Measurements from ENCODE around the gene KIAA1328.

DNA sequence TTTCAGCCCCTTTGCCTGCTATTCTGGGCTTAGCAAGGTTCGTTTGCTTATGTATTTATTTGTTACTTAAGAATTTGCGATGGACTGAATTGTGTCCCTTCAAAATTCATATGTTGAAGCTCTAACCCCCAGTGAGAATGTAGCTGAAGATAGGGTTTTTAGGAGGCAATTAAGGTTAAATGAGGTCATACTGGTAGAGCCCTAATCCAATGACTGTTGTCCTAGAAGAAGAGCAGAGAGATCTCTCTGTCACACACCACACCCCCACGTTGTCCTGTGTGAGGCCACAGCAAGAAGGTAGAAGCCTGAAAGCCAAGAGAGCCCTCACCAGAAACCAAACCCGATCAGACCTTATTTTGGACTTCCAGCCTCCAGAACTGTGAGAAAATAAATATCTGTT lies 66.7 kb downstream of the KIAA1328 start:
- no peak for TF ChIP-seq POLR2A (IDR thresholded peaks at IDR 0.05)
- TF ChIP-seq, protein P1, sequence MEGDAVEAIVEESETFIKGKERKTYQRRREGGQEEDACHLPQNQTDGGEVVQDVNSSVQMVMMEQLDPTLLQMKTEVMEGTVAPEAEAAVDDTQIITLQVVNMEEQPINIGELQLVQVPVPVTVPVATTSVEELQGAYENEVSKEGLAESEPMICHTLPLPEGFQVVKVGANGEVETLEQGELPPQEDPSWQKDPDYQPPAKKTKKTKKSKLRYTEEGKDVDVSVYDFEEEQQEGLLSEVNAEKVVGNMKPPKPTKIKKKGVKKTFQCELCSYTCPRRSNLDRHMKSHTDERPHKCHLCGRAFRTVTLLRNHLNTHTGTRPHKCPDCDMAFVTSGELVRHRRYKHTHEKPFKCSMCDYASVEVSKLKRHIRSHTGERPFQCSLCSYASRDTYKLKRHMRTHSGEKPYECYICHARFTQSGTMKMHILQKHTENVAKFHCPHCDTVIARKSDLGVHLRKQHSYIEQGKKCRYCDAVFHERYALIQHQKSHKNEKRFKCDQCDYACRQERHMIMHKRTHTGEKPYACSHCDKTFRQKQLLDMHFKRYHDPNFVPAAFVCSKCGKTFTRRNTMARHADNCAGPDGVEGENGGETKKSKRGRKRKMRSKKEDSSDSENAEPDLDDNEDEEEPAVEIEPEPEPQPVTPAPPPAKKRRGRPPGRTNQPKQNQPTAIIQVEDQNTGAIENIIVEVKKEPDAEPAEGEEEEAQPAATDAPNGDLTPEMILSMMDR (IDR thresholded peaks at IDR 0.05): no peak
